Peyer's patch (tissue), 4 donors: Measurements from ENCODE around the gene CACTIN.

Source experiments
- CTCF ChIP-seq, 6 experiments: fragments of 450-650 bp in 4 of 6; fragments of 200-600 bp in 2 of 6; sonication (generic) in 1 of 6; IDR thresholded peaks; one replicate each; pipeline ENCODE4 v1.5.1; 2017 to 2019; ENCODE audit warnings: antibody characterized with exemption in 6 of 6, mild to moderate bottlenecking in 3 of 6, moderate library complexity in 1 of 6
- POLR2A ChIP-seq, 2 donors: fragments of 450-650 bp; IDR thresholded peaks; one replicate each; pipeline ENCODE4 v1.5.1; 2017; ENCODE audit warnings: antibody characterized with exemption in 2 of 2, mild to moderate bottlenecking in 2 of 2, moderate library complexity in 2 of 2

DNA sequence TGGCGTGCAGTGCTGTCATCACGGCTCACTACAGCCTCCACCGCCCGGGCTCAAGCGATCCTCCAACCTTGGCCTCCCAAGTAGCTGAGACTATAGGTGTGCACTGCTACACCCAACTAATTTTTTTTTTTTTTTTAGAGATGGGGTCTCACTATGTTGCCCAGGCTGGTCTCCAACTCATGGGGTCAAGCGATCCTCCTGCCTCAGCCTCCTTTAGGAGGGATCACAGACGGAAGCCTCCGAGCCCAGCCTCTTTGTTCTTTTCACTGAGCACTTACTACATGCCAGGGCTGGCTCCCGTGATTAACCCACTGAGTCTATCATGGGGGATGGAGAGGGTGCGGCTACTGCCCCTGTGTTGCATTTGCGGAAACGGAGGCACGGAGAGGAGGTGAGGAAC, 12.9 kb upstream of the CACTIN start:
- TF ChIP-seq CTCF (IDR thresholded peaks at IDR 0.05) (no peak), POLR2A (IDR thresholded peaks at IDR 0.05) (no peak)
